ENCODE data around the gene GTF3C4.
"Not testable (repeated sequence)": the region's sequence is repeated elsewhere in the genome, so short reads cannot be mapped to it uniquely, and the experiment has no call there.

The GTF3C4 gene

DNA sequence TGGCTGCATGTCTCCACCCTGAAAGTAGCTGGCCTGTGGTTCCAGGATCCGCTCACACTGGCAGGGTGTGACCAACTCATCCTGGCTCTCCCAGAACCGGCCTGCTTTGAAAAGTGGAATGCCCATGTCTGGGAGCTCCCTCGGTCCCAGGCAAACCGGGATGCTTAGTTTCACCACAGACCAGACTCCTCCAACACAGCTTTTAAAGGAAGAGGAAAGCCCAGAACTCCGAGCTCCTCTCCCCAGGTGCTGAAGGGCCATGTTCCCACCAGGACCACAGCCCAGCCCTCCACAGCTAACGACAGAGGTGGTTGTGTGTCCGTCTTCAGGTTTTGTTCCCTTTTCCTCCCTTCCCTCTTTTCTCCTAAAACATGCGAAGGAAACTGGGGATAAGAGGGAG lies 38.0 kb downstream of the GTF3C4 start:
- no peak for DNase-seq

DNA sequence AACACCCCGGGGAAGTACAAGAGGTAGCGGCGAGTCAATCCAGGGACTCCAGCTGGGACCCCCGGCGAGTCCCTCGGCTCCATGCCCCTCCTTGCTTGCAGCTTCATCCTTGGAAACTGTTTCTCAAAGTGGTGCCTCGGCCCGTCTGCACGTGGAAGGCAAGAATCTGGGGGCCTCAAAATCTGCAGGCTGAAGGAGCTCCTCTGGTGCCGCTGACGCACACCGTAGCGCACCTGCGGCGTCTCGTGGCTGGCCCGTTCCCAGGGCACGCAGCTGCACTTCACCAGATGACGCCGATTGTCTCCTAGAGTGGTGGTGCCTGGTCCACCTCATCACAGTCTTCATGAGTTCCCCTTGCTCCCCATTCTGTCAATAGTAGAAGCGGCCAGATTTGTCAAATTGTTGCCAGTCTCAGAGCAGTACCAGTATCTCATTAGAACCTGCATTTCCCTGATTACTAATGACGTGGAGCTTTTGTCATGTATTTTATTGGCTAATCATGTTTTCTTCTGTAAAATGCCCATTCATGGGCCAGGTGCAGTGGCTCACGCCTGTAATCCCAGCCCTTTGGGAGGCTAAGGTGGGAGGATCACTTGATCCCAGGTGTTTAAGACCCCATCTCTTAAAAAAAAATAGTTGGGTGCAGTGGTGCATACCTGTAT lies 38.6 kb downstream of the GTF3C4 start:
- no peak for DNase-seq

GRCh38 chr9:132710333-132710732 lies 40.1 kb downstream of the GTF3C4 start:
- no peak for DNase-seq

- DNase-seq = not testable (repeated sequence)
Measured at GRCh38 chr9:132711152-132711551, 40.9 kb downstream of the GTF3C4 start.

GRCh38 chr9:132711846-132712245 lies 41.6 kb downstream of the GTF3C4 start:
- DNase-seq = no peak

DNA sequence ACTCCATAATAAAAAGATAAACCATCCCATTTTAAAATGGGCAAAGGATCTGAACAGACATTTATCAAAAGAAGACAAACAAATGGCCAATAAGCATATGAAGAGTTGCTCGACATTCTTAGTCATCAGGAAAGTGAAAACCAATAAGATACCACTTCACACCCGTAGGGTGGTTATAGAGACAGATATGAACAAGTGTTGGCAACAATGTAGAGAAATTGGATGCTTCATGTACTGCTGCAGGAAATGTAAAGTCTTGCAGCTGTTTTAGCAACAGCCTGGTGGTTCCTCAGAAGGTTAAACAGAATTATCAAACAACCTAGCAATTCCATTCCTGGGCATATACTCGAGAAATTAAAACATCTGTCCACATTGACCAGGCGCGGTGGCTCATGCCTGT lies 42.5 kb downstream of the GTF3C4 start:
- DNase-seq = no peak

DNA sequence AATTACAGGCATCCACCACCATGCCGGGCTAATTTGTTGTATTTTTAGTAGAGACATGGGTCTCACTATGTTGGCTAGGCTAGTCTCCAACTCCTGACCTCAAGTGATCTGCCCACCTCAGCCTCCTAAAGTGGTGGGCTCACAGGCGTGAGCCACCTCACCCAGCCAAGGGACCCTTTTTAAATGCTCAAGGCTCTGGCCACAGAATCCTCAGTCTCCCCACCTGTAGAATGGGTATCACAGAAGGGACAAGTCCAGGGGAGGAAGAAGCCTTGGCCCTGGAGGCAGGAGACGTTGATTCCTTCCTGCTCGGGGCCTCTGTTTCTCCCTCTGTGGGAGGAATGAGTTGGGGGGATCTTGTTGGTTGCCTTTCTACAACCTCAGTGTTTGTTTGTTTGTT lies 45.7 kb downstream of the GTF3C4 start:
- no peak for DNase-seq

- no peak for DNase-seq
Measured at GRCh38 chr9:132717326-132717945, 47.2 kb downstream of the GTF3C4 start.

- not testable (repeated sequence) for DNase-seq
Measured at GRCh38 chr9:132718381-132718928, 48.2 kb downstream of the GTF3C4 start.

GRCh38 chr9:132721661-132722060 lies 51.4 kb downstream of the GTF3C4 start:
- no peak for DNase-seq

DNA sequence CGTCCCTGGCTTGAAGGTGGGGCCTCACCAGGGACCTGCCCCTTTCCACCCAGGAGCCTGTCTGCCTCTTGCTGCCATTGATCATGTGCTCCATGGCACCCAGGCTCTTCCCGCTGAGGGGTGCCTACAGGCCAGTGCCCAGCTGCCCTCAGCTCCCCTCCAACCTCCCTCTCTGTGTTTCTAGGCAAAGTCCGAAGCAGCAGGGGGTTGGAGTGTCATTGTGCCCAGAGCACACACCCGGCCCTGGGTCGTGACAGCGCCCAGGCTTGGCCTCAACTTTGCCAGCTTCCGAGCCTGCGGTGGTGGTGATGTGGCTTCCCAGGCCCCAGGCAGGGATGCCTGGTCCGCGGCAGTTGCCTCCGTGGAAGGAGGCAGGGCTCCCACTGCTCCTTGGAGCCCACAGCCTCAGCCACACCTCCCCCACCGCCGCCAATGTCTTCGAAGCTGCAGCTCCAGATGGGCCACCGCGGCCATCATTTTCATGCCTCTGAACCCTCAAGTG lies 52.4 kb downstream of the GTF3C4 start:
- no peak for DNase-seq

DNA sequence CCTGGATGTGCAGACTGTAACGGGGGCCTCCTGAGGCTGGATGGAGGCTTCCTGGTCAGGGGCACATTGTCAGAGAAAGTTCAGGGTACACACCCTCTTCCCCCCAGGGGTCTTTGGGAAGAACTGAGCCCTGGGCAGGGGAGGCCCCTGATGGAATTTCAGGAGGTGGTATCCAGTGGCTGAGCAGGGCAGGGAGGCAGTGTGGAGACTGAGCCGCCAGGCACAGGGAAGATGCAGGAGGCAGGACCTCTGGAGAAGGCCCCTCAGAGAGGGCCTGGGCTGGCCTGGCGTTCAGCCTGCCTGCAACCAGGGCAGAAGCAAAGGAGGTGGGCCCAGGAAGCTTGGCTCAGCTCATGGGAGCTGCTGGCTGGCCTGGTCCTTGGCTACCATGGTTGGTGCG lies 53.5 kb downstream of the GTF3C4 start:
- DNase-seq = no peak

DNA sequence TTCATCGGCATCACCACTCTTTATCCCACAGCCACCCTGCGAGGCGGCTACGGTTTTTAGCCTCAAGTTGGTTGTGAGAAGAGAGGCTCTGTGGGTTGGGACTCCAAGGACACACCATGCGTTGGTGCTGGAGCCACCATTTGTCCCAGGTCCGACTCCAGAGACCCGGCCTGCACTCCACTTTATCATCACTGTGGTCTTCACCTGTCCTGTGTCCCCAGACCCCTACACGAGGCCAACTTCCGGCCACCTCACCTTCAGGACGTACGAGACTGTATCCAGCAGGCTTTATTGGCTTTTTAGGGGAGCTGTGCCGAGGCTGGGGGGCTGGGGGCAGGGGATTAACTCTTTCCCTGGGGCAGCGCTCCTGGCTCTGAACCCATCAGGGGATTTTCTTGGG lies 55.0 kb downstream of the GTF3C4 start:
- DNase-seq = no peak

- DNase-seq = no peak
Measured at GRCh38 chr9:132726576-132727130, 56.4 kb downstream of the GTF3C4 start.

DNA sequence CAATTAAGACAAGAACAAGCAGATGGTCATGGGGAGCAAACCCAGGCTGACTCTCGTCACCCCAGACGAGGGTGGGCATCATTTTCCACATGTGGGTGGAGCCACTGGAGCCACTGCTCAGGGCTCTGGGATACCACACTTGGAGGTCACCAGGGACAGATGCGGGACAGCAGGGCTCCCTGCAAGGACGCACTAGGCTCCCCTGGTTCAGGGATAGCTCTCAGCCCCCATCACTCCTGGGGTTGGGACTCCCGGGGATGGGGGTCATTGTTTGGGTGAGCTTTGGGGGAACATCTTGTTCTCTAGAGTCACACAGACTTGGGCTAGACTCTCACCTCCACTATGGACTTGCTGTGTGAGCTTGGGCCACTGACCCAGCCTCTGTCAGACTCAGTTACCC lies 57.8 kb downstream of the GTF3C4 start:
- DNase-seq = no peak

- no peak for DNase-seq
Measured at GRCh38 chr9:132728497-132728896, 58.2 kb downstream of the GTF3C4 start.

- DNase-seq = no peak
Measured at GRCh38 chr9:132729235-132729890, 59.1 kb downstream of the GTF3C4 start.

DNA sequence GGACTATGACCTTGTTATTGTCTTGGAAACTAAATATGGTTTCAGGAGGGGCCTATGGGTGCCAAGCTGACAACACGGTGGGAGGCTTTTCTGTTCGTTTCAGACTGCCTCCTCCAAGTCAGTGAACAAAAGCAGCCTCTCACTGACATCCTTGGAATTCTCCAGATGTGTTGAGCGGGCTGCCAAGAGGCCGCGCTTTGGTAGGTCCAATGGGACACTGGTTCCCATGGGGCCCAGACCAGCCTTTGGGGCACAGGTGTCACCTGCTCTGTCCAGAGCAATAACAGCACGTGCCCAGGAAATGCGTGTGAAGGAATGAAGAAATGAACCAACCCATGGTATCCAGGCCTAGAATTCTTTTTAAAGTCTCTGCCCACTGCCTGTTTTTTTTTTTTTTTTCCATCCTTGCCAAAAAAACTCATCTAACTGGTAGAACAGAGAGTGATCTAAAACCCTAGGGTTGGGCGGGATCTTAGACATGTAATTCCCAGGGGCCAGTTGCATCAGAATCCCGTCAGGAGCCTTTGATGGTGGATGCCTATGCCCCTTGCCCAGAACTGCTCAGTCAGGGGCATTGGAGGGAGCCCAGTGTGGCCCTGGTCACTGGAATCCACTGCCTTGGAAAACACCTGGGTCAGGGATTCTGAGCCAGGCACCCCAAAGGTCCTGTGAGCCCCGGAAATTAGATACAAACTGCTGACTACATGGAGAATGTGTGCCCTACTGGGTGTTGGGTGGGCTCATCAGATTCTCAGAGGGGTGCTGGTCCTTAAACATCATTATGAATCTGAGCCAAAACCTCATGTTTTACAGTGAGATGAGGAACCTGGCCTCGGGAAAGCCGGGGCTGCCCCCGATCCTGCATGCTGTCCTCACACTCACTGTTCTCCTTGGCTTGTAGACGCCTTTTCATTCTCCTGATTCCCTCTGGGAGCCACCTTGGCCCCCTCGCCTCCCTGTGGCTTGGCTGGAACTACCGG lies 60.1 kb downstream of the GTF3C4 start:
- no peak for DNase-seq

DNA sequence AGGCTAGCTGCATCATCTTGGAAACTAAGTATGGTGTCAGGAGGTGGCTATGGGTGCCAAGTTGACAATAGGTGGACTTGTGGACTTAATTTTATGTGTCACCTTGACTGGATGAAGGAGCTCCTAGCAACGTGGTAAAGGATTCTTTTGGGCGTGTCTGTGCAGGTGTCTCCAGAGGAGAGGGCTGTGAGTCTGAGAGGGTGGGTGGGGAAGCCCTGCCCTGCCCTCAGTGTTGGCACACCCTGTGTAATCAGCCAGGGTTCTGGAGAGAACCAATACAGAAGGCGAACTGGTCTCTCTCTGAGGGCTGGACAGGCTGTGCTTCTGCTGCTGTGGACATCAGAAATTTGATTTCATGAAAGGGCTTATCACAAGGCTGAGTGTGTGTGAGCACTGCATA lies 61.0 kb downstream of the GTF3C4 start:
- no peak for DNase-seq

DNA sequence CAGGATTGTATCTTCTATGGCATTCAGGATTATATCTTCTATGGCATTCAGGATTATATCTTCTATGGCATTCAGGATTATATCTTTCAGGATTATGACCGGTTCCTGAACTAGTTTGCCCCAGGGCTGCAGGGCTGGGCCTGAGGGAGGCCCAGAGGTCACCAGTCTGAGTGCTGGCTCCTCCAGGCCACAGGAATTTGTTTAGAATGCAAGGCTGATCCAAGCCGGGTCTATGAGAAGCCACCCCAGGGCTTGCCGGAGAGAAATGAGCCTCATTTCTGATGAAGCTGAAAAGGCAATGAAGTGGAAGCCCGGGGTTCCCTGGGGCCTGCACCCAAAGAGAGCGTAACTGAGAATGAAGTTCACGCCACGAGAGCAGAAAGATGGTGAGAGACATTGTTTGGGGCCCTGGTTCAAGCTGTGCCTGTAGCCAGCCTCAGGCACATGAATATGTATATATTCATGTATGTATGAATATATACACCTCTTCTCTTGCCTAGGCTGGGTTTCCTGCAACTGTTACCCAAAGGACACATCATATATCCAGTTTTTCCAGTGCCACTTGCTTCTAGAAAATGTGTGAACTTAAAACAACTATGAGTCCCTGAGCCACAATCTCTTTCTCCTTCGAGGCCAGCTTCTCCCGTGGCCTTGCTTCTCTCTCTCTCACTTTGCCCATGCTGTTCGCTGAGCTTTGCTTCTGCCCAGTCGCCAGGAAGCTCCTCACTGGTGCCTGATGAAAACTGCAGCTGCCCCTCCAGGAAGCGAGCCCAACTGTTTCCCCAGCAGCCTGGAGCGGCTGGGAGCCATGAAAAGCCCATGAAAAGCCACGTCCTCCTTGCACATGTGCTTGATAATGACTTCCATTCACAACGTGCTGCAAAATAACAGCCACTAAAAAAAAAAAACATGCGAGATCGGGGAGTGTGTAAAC lies 62.3 kb downstream of the GTF3C4 start:
- DNase-seq = no peak

DNA sequence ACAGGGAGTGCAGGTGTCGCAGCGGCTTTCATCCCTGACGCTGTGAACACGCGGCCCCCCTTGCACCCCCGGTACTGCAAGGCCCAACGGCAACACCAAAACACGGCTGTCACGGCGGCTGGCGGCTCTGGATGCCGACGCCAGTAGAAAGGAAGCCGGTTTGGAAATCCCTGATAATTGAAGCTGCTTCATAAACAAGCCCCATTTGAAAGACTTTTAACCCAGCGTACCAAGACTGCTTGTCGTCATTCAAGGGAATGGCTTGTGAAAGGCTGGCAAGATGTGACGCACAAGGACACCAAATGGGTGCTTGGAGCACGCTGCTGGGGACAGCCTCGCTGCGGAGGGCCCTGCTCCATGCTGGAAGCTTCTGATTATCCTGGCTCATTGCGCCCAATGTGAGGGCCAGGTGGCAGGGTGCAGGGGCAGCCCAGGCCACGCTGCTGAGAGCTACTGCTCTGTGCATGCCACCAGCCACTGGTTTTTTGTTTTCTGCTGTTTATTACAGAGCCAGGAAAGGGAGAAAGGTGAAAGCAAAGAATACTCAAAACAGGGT lies 63.1 kb downstream of the GTF3C4 start:
- DNase-seq = no peak

Data from NCI-H524 (cell line).